OCI-LY7 (cell line): ENCODE results near the gene APRT. TPM values are rescaled to one million over a fixed set of nuclear protein-coding genes. Genes with fewer than 3 reads are reported as not detected.

Source experiments
- BruUV-seq: library from RNA; stranded (reverse); fragments of 400-500 nt; replicated peaks from 2 replicates; lab custom pipeline; 2021; lab: Mats Ljungman, UMichigan
- CTCF ChIA-PET: fragments of 300-600 bp; sonication (Branson Sonifier 250); formaldehyde crosslinking; loops from one replicate; lab custom pipeline; 2022; ENCODE audit warnings: antibody characterized with exemption; ENCODE audit not compliant: unreplicated experiment; lab: Charles Lee
- POLR2A ChIA-PET: fragments of 300-600 bp; sonication (Branson Sonifier 250); formaldehyde crosslinking; loops from one replicate; lab custom pipeline; 2022; ENCODE audit warnings: antibody characterized with exemption; lab: Charles Lee
- DNase-seq: peaks from one replicate; pipeline ENCODE4 v3.0.0-alpha.2; 2015; ENCODE audit warnings: low spot score
- H2AFZ ChIP-seq: fragments of 200-600 bp; sonication (generic), shearing (Covaris generic); 2 replicates; pipeline ENCODE4 v1.6.1; 2014; ENCODE audit warnings: mild to moderate bottlenecking, antibody characterized with exemption, low read length, moderate library complexity
- H3K27ac ChIP-seq: fragments of 200-600 bp; sonication (generic); 2 replicates; pipeline ENCODE4 v1.5.1; 2014; ENCODE audit warnings: mixed run types, low read depth, mild to moderate bottlenecking, moderate library complexity, low read length, inconsistent platforms; ENCODE audit not compliant: poor library complexity, severe bottlenecking
- H3K36me3 ChIP-seq: fragments of 200-600 bp; sonication (generic); 2 replicates; pipeline ENCODE4 v1.6.1; 2014; ENCODE audit warnings: mild to moderate bottlenecking, antibody characterized with exemption, low read length, moderate library complexity, mixed read lengths; ENCODE audit not compliant: insufficient read depth
- H3K4me1 ChIP-seq: fragments of 200-600 bp; sonication (generic); 2 replicates; pipeline ENCODE4 v1.5.1; 2014; ENCODE audit warnings: mild to moderate bottlenecking, low read length; ENCODE audit not compliant: insufficient read depth, poor library complexity, severe bottlenecking
- H3K4me2 ChIP-seq: fragments of 200-600 bp; sonication (generic); 2 replicates; pipeline ENCODE4 v1.6.1; 2014; ENCODE audit warnings: mild to moderate bottlenecking, low read length
- H3K4me3 ChIP-seq: fragments of 200-600 bp; sonication (generic); 2 replicates; pipeline ENCODE4 v1.5.1; 2014; ENCODE audit warnings: mild to moderate bottlenecking, low read depth, low read length; ENCODE audit not compliant: poor library complexity, severe bottlenecking
- H3K79me2 ChIP-seq: fragments of 200-600 bp; sonication (generic); 2 replicates; pipeline ENCODE4 v1.6.1; 2016; ENCODE audit warnings: low read depth, mild to moderate bottlenecking, low read length, moderate library complexity, mixed read lengths; ENCODE audit not compliant: insufficient read depth
- H3K9me2 ChIP-seq: fragments of 200-600 bp; sonication (generic); 2 replicates; pipeline ENCODE4 v1.6.1; 2016; ENCODE audit warnings: mild to moderate bottlenecking, low read length, mixed read lengths; ENCODE audit not compliant: insufficient read depth
- H3K9me3 ChIP-seq: fragments of 200-600 bp; sonication (generic); 2 replicates; pipeline ENCODE4 v1.6.1; 2014; ENCODE audit warnings: mild to moderate bottlenecking, mixed run types, low read length, mixed read lengths
- H4K20me1 ChIP-seq: fragments of 200-600 bp; sonication (generic); 2 replicates; pipeline ENCODE4 v1.6.1; 2014; ENCODE audit warnings: mild to moderate bottlenecking, antibody characterized with exemption, low read length, moderate library complexity, mixed read lengths; ENCODE audit not compliant: insufficient read depth
- EZH2phosphoT487 ChIP-seq: fragments of 200-600 bp; sonication (generic); IDR thresholded peaks from 2 replicates; pipeline ENCODE4 v1.6.1; 2018; ENCODE audit warnings: low read depth, borderline replicate concordance, mild to moderate bottlenecking, mixed run types, antibody characterized with exemption, low read length, moderate library complexity, mixed read lengths
- intact Hi-C: fragments of 100-400 bp; cut with micrococcal nuclease; formaldehyde crosslinking; loops from one replicate; pipeline ENCODE4 v1.10.0; 2022; ENCODE audit not compliant: unreplicated experiment
- total RNA-seq, 2 experiments: library from RNA; depleted of rRNA in 1 of 2; stranded (reverse); fragments of >200 nt in 1 of 2; shearing (Covaris generic) in 1 of 2; gene quantifications; 2 replicates each; pipeline ENCODE4 v1.2.3, GENCODE V29; 2014 to 2022
- TF ChIP-seq, protein P1 (sequence below): fragments of 200-600 bp; sonication (generic); conservative IDR thresholded peaks from 2 replicates; pipeline ENCODE4 v1.5.1; 2014; ENCODE audit warnings: mild to moderate bottlenecking, antibody characterized with exemption, low read length, moderate library complexity, mixed read lengths

The APRT gene
- total RNA-seq, 2 experiments from 2014 or later: 151 to 216 TPM

DNA sequence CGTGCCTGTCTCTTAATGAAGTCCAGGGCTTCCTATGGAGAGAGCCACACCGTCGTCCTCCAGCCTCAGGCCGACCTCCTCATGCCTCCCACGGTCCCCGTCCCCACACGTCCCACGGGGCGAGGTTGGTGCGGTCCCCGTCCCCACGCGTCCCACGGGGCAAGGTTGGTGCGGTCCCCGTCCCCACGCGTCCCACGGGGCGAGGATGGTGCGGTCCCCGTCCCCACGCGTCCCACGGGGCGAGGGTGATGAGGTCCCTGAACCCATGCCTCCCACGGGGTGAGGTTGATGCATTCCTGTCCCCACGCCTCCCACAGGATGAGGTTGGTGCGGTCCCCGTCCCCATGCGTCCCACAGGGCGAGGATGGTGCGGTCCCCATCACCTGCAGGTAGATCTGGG lies 24.1 kb upstream of the APRT start:
- CTCF ChIA-PET: no interaction called here
- Histone ChIP-seq H4K20me1 (no peaks in the 10 kb centered on the region), H2AFZ (no peak overlapping the region), H3K27ac (no peak overlapping the region), H3K4me2 (no peak overlapping the region), H3K4me1 (no peaks in the 10 kb centered on the region), H3K9me2 (no peaks in the 10 kb centered on the region), H3K4me3 (no peak overlapping the region), H3K79me2 (no peaks in the 10 kb centered on the region), H3K9me3 (no peaks in the 10 kb centered on the region), H3K36me3 (no peaks in the 10 kb centered on the region)
- no peak for DNase-seq
- intact Hi-C loops: no loop called here
- BruUV-seq: no TSS peak
- TF ChIP-seq, protein P1, sequence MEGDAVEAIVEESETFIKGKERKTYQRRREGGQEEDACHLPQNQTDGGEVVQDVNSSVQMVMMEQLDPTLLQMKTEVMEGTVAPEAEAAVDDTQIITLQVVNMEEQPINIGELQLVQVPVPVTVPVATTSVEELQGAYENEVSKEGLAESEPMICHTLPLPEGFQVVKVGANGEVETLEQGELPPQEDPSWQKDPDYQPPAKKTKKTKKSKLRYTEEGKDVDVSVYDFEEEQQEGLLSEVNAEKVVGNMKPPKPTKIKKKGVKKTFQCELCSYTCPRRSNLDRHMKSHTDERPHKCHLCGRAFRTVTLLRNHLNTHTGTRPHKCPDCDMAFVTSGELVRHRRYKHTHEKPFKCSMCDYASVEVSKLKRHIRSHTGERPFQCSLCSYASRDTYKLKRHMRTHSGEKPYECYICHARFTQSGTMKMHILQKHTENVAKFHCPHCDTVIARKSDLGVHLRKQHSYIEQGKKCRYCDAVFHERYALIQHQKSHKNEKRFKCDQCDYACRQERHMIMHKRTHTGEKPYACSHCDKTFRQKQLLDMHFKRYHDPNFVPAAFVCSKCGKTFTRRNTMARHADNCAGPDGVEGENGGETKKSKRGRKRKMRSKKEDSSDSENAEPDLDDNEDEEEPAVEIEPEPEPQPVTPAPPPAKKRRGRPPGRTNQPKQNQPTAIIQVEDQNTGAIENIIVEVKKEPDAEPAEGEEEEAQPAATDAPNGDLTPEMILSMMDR: no peak
- no peak for TF ChIP-seq EZH2phosphoT487
- POLR2A ChIA-PET: no interaction called here

DNA sequence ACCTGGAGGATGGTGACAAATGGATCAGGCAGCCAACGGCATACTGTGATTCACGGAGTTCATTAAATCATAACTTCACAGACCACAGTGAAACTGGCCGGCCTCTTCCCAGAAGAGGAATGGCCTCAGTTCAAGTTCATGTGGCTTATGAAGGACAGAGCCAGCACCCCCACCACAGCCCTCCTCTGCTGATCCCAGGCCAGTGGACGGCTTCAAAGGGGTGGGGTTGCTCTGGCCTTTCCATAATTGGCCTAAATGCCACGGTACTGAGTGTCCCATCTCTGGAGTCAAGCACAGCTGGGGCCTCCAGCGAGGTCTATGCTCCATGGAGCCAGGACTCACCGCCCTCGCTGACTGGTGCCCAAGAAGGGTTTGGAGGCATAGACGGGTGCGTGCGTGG lies 23.7 kb upstream of the APRT start:
- Histone ChIP-seq H3K4me3 (no peak overlapping the region), H3K79me2 (no peaks in the 10 kb centered on the region), H4K20me1 (no peaks in the 10 kb centered on the region), H2AFZ (no peak overlapping the region), H3K4me2 (no peak overlapping the region), H3K36me3 (no peaks in the 10 kb centered on the region), H3K9me3 (no peaks in the 10 kb centered on the region), H3K27ac (no peak overlapping the region), H3K4me1 (no peaks in the 10 kb centered on the region), H3K9me2 (no peaks in the 10 kb centered on the region)
- POLR2A ChIA-PET: no interaction called here
- intact Hi-C loops: no loop called here
- no TSS peak for BruUV-seq
- TF ChIP-seq, protein P1: no peak
- TF ChIP-seq EZH2phosphoT487: no peak
- no peak for DNase-seq
- CTCF ChIA-PET: no interaction called here

DNA sequence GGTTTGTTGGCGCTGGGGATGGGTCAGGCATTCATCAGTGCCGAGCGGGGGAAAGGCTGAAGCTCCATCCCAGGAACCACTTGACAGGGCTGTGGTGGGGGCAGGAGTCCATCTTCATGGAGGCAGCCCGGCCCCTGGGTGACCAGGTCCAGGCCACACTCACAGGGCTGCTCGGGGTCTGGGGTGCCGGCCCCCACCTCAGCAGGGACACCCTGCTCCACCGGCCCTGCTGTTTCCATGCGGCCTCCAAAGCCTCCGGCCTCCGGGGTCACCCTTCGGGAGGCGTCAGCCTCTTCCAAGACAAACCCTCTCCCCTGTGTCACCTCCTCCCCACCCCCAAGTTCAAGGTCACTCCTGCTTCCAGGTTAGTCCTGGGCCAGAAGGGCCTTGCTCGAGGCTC lies 22.9 kb upstream of the APRT start:
- Histone ChIP-seq H2AFZ (no peak overlapping the region), H3K4me1 (no peaks in the 10 kb centered on the region), H3K27ac (no peak overlapping the region), H3K9me2 (no peaks in the 10 kb centered on the region), H3K79me2 (no peaks in the 10 kb centered on the region), H4K20me1 (no peaks in the 10 kb centered on the region), H3K4me2 (no peak overlapping the region), H3K9me3 (no peaks in the 10 kb centered on the region), H3K4me3 (no peak overlapping the region), H3K36me3 (no peaks in the 10 kb centered on the region)
- intact Hi-C loops: no loop called here
- DNase-seq: no peak
- POLR2A ChIA-PET: no interaction called here
- TF ChIP-seq, protein P1: no peak
- no peak for TF ChIP-seq EZH2phosphoT487
- CTCF ChIA-PET: no interaction called here
- no TSS peak for BruUV-seq
